Omental fat pad (tissue), 4 donors: ENCODE results near the gene MPIG6B. TPM values are rescaled to one million over a fixed set of nuclear protein-coding genes. Genes with fewer than 3 reads are reported as not detected.

Experiments
- ATAC-seq: fragments of 150-250 bp; one replicate; pipeline ENCODE4 v1.9.1; 2016; ENCODE audit warnings: mild to moderate bottlenecking, moderate library complexity; ENCODE audit not compliant: low FRiP score
- DNase-seq: peaks from one replicate; pipeline ENCODE4 v3.0.0-alpha.2; 2019; ENCODE audit warnings: low spot score
- CTCF ChIP-seq, 3 donors: fragments of 450-650 bp; IDR thresholded peaks; one replicate each; pipeline ENCODE4 v1.5.1; 2016 to 2017; ENCODE audit warnings: antibody characterized with exemption in 3 of 3, mild to moderate bottlenecking in 3 of 3, moderate library complexity in 2 of 3
- total RNA-seq, 4 donors: library from RNA; depleted of rRNA; stranded (reverse); fragments of >200 nt; gene quantifications; one replicate each; pipeline ENCODE4 v1.1.0, GENCODE V29; 2016

MPIG6B gene
- total RNA-seq, 4 donors from 2014 or later, result 0.84 TPM; not detected in 3

GRCh38 chr6:31715022-31715958, 7.9 kb upstream of the MPIG6B start, which contains the start of gene LY6G6D:
Gene LY6G6D, plus strand, starts transcription at chr6:31715348. Its CDS starts 8 bp downstream, at chr6:31715356.
- no peak for TF ChIP-seq CTCF (IDR thresholded peaks at IDR 0.05)
- no peak for DNase-seq
- ATAC-seq, result no peak

GRCh38 chr6:31717499-31718222, 5.5 kb upstream of the MPIG6B start:
- ATAC-seq, result no peak

GRCh38 chr6:31718265-31718664, 4.9 kb upstream of the MPIG6B start:
- TF ChIP-seq CTCF (IDR thresholded peaks at IDR 0.05), result no peak

More at GRCh38 chr6:31717499-31718222, 5.5 kb upstream of the MPIG6B start:
- TF ChIP-seq CTCF (IDR thresholded peaks at IDR 0.05), result no peak
- DNase-seq, result no peak

GRCh38 chr6:31719001-31719400, 4.2 kb upstream of the MPIG6B start:
- DNase-seq (no peak), ATAC-seq (no peak)
- no peak for TF ChIP-seq CTCF (IDR thresholded peaks at IDR 0.05)

More at GRCh38 chr6:31718265-31718664, 4.9 kb upstream of the MPIG6B start:
- no peak for ATAC-seq
- no peak for DNase-seq

- ATAC-seq (no peak), DNase-seq (no peak)
- TF ChIP-seq CTCF (IDR thresholded peaks at IDR 0.05), result no peak
These were observed 2.9 kb upstream of the MPIG6B start for GRCh38 chr6:31720196-31720770.

- ATAC-seq, result no peak
These were observed 1.7 kb upstream of the MPIG6B start, which contains the start of gene LY6G6C for GRCh38 chr6:31721351-31722020. Gene LY6G6C, minus strand, starts transcription at chr6:31721746. Its CDS starts 67 bp downstream, at chr6:31721679.

More at GRCh38 chr6:31721351-31722020, 1.7 kb upstream of the MPIG6B start, which contains the start of gene LY6G6C:
- TF ChIP-seq CTCF (IDR thresholded peaks at IDR 0.05), result no peak
- DNase-seq, result no peak
